HG03045 (cell line): ENCODE results near the gene TAF11L14.

Source experiments
- ATAC-seq: cut with Tn5 transposase; IDR thresholded peaks from one replicate; pipeline ENCODE4 v1.9.1; 2021; ENCODE audit warnings: mild to moderate bottlenecking, moderate library complexity; ENCODE audit not compliant: unreplicated experiment

Gene TAF11L14

DNA sequence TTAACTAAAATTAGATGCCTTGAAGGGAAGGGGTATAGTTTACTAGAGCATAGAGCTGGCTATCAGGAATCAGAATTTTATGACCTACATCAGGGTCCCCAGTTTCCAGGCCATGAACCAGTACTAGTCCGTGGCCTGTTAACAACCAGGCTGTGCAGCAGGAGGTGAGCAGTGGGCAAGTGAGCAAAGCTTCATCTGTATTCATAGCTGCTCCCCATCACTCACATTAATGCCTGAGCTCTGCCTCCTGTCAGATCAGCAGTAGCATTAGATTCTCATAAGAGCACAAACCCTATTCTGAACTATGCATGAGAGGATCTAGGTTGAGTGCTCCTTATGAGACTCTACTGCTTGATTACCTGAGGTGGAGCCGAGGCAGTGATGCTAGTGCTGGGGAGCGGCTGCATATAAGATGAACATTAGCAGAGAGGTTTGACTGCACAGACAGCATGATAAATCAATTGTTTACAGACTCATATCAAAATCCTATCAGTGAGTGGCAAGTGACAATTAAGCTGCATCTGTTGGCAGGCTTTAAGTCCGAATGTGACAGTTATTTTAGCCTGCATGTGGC is 44.6 kb downstream of the TAF11L14 start:
- ATAC-seq: no peak

DNA sequence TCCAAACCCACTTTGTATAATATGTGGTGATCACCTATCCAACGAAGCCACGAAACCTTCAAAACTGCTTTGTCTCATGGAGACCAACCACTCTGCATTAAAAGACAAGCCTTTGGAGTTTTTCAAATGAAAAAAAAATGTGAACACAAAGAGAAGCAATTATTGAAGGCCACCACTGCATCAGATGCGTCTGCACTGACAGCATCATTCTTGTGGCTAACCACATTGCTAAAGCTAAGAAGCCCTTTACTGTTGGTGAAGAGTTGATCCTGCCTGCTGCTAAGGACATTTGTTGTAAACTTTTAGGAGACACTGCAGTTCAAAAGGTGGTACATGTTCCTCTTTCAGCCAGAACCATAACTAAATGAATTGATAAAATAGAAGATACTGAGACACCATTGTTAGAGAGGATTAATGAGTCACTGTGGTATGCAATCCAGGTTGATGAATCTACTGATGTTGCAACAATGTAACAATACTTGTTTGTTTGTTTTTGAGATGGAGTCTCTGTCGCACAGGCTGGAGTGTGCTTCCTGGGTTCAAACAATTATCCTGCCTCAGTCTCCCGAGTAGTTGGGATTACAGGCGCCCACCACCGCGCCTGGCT is 45.4 kb downstream of the TAF11L14 start:
- ATAC-seq: no peak

DNA sequence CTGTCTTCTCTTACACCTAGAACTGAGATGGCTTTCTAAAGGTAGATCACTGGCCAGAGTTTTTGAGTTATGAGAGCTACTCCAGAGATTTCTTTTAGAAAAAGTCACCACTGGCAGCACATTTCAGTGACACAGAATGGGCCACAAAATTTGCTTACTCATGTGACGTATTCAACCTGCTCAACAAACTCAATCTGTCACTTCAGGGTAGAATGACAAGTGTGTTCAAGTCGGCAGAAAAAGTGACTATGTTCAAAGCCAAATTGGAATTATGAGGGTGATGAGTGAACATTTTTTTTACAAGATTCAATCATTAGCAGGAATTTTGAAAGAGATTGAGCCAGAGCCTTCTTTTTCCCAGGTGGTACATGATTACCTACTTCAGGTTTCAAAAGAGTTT is 46.5 kb downstream of the TAF11L14 start:
- no peak for ATAC-seq
